ENCODE results near the gene MGAT4B. TPM values are rescaled to one million over a fixed set of nuclear protein-coding genes. Genes with fewer than 3 reads are reported as not detected.

Gene MGAT4B
- total and polyA plus RNA-seq, 2 of the 13 experiments (the other 11 are each of a cell fraction or from before 2014, with no cell fraction given): 93.5 to 130 TPM

GRCh38 chr5:179805529-179806249 is 977 bp downstream of the MGAT4B start (continued):
- TF ChIP-seq, protein P1, sequence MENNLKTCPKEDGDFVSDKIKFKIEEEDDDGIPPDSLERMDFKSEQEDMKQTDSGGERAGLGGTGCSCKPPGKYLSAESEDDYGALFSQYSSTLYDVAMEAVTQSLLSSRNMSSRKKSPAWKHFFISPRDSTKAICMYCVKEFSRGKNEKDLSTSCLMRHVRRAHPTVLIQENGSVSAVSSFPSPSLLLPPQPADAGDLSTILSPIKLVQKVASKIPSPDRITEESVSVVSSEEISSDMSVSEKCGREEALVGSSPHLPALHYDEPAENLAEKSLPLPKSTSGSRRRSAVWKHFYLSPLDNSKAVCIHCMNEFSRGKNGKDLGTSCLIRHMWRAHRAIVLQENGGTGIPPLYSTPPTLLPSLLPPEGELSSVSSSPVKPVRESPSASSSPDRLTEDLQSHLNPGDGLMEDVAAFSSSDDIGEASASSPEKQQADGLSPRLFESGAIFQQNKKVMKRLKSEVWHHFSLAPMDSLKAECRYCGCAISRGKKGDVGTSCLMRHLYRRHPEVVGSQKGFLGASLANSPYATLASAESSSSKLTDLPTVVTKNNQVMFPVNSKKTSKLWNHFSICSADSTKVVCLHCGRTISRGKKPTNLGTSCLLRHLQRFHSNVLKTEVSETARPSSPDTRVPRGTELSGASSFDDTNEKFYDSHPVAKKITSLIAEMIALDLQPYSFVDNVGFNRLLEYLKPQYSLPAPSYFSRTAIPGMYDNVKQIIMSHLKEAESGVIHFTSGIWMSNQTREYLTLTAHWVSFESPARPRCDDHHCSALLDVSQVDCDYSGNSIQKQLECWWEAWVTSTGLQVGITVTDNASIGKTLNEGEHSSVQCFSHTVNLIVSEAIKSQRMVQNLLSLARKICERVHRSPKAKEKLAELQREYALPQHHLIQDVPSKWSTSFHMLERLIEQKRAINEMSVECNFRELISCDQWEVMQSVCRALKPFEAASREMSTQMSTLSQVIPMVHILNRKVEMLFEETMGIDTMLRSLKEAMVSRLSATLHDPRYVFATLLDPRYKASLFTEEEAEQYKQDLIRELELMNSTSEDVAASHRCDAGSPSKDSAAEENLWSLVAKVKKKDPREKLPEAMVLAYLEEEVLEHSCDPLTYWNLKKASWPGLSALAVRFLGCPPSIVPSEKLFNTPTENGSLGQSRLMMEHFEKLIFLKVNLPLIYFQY (CRISPR knock-in tag; IDR thresholded peaks at IDR 0.05; ENCODE audit: borderline replicate concordance): no peak
- no peak for TF ChIP-seq ZNF543 (CRISPR knock-in tag; IDR thresholded peaks at IDR 0.05)
- no peak for TF ChIP-seq DRAP1 (CRISPR knock-in tag; IDR thresholded peaks at IDR 0.05)
- TF ChIP-seq HES4 (CRISPR knock-in tag; IDR thresholded peaks at IDR 0.05; ENCODE audit: borderline replicate concordance): peak; percentile 14; the same call in 1 of the 2 replicates
- no peak for TF ChIP-seq ZNF138 (CRISPR knock-in tag; IDR thresholded peaks at IDR 0.05; ENCODE audit: low read depth)
- TF ChIP-seq, protein P2, sequence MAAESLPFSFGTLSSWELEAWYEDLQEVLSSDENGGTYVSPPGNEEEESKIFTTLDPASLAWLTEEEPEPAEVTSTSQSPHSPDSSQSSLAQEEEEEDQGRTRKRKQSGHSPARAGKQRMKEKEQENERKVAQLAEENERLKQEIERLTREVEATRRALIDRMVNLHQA (CRISPR knock-in tag; IDR thresholded peaks at IDR 0.05): no peak
- TF ChIP-seq SKIL (CRISPR knock-in tag; IDR thresholded peaks at IDR 0.05; ENCODE audit: borderline replicate concordance): 0 out of 2 replicates have a peak, but pooled peaks have one; percentile 31
- TF ChIP-seq ZNF605 (CRISPR knock-in tag; IDR thresholded peaks at IDR 0.05): 0 out of 2 replicates have a peak, but pooled peaks have one; percentile 27
- no peak for TF ChIP-seq MXI1 (IDR thresholded peaks at IDR 0.05; ENCODE audit: borderline replicate concordance, low read depth, low read length)
- TF ChIP-seq KLF9 (CRISPR knock-in tag; IDR thresholded peaks at IDR 0.05; ENCODE audit: low read depth): no peak
- TF ChIP-seq SNAPC2 (CRISPR knock-in tag; IDR thresholded peaks at IDR 0.05): no peak; the same call in none of the 2 replicates
- TF ChIP-seq ZBTB2 (CRISPR knock-in tag; IDR thresholded peaks at IDR 0.05; ENCODE audit: low read depth): 0 out of 2 replicates have a peak, but pooled peaks have one; percentile 35
- TF ChIP-seq, protein P3, sequence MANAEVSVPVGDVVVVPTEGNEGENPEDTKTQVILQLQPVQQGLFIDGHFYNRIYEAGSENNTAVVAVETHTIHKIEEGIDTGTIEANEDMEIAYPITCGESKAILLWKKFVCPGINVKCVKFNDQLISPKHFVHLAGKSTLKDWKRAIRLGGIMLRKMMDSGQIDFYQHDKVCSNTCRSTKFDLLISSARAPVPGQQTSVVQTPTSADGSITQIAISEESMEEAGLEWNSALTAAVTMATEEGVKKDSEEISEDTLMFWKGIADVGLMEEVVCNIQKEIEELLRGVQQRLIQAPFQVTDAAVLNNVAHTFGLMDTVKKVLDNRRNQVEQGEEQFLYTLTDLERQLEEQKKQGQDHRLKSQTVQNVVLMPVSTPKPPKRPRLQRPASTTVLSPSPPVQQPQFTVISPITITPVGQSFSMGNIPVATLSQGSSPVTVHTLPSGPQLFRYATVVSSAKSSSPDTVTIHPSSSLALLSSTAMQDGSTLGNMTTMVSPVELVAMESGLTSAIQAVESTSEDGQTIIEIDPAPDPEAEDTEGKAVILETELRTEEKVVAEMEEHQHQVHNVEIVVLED (CRISPR knock-in tag; IDR thresholded peaks at IDR 0.05; ENCODE audit: borderline replicate concordance): peak; percentile 32; the same call in 1 of the 2 replicates
- TF ChIP-seq ADNP (CRISPR knock-in tag; IDR thresholded peaks at IDR 0.05): no peak
- TF ChIP-seq XBP1 (CRISPR knock-in tag; IDR thresholded peaks at IDR 0.05): no peak
- TF ChIP-seq ZSCAN25 (CRISPR knock-in tag; IDR thresholded peaks at IDR 0.05): no peak; the same call in 1 of the 2 replicates
- no peak for TF ChIP-seq CCDC6 (CRISPR knock-in tag; IDR thresholded peaks at IDR 0.05)
- peak; percentile 82 for TF ChIP-seq ARNT2 (CRISPR knock-in tag; IDR thresholded peaks at IDR 0.05; ENCODE audit: low read depth)
- no peak for TF ChIP-seq ZNF383 (CRISPR knock-in tag; IDR thresholded peaks at IDR 0.05; ENCODE audit: borderline replicate concordance)

Data from HepG2 (cell line).